GM15510 (cell line): Measurements from ENCODE around the gene NUDCD3.

ENCODE experiments used
- POLR2A ChIP-seq: IDR thresholded peaks from 3 replicates; pipeline ENCODE4 v1.6.1; 2011; ENCODE audit warnings: borderline replicate concordance; ENCODE audit not compliant: insufficient read length; ENCODE audit errors: extremely low read depth

NUDCD3 gene

DNA sequence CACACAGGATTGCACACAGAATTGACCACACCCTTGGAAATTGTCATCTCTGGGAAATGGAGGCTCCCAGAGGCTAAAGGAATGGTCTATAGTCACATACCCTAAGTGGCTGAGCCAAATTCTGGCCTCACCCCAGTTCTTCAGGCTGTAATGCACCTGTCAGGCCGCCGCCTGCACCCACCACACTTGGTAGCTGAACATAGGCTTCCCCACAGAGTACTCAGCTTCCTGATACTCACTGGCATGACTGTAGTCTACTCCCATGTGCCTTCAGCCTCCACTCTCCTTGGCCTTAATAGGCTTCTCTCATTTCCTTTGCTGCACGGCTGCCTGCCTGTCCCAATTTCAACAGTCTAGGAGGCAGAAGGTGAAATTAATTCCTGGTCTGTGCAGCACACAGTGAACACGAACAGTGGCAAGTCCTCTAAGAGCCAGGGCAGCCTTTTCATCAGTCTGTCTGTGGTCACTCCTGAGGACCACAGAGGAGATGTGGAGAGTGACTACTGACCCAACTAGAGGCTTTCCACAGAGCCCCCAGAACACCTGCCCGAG is 42.5 kb downstream of the NUDCD3 start:
- no peak for TF ChIP-seq POLR2A

DNA sequence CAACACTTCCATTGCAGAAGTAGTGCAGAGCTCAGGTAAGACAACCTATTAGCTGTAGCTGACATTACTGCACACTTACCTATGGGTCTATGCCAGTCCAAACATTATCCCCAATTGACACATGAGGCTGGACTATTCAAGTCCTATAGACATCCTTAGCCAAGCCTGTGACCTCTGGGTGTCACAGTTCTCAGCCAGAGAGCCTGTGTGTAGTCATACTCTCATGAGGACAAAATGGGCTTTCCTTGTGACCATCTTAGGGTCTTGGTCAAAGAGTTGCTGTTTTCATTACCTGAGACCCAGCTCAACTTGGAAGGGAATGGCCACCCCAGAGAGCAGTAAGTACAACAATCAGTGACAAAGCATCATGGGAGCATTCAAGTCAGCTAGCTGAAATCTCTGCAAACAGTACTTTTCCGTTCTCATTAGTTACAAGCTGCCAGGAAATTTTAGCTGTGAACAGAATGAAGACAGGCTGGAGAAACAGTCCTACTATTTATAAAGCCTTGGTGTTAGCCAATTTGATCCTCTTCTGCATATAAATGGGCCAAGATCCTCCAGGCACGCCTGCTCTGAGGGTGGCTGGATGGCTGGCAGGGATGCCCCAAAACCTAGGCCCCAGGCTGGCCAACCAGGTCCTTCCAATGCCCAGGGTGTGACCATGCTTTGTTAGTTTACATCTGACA is 44.3 kb downstream of the NUDCD3 start:
- TF ChIP-seq POLR2A = no peak

- TF ChIP-seq POLR2A = no peak
Observed at GRCh38 chr7:44441079-44441478, 49.4 kb downstream of the NUDCD3 start.

GRCh38 chr7:44440577-44441078 is 49.8 kb downstream of the NUDCD3 start:
- TF ChIP-seq POLR2A = no peak

GRCh38 chr7:44439926-44440325 is 50.5 kb downstream of the NUDCD3 start:
- TF ChIP-seq POLR2A = no peak

DNA sequence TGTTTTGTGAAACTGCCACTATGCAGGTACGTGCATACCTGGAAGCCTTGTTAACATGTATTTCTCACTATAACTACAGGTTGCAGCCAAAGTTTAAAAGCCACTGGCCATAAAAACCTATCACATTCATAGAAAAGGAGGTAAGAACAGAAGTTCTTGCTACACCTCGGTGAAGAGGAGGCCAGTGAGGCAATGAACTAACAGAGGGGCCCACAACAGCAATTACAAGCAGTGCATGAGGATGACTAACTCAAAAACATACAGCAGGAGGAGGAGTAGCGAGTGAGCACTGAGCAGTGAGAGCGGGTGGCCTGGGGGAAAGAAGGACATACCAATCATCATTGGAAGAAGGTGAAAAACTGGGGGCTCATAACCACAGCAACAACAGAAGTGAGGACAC is 51.6 kb downstream of the NUDCD3 start:
- TF ChIP-seq POLR2A = no peak

DNA sequence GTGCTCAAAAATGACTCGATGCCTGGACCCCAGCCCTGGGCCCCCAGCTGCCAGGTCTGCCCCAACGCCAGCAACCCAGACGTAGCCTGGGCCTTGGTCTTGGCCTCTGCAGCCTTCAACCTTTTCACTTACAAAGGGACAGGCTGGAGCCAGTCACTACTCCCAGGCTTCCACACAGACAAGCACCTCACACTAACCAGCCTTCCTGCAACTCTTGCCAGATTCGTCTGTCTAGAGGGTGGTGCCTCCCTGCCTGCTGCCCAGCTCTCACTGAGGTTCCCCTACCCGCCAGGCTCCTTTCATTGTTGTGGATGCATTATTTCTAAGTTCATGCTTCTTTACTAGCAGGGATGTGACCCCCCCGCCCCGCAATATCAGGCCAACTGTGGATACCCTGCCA is 56.3 kb downstream of the NUDCD3 start:
- TF ChIP-seq POLR2A = no peak

- no peak for TF ChIP-seq POLR2A
Observed at GRCh38 chr7:44433255-44434022, 57.0 kb downstream of the NUDCD3 start.

DNA sequence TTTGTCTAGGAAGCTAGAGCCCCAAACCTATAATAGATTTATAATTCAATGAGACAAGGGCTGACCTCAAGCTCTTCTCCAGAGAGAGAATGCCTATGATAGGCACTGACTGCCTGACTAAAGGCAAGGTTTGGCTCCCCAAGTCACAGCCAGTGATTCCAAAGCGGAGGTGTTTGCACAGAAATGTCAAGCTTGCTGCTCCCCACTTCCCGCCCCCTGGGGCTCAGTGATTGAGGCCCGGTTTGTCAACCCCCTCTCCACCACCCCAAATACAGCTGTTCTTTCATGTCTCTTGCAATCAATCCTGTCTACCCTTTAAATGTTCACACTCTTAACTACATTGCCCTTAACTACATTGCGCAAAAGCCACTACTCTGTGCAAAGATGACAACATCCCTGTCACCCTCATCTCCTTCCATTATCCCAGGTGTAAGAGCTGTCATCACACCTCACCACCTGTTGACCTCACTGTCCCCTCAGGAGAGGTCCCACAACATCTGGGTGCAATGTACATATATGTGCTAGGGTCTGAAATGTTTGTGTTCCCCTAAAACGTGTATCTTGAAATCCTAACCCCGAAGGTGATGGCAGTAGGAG is 58.0 kb downstream of the NUDCD3 start:
- no peak for TF ChIP-seq POLR2A

GRCh38 chr7:44431091-44431608 is 59.3 kb downstream of the NUDCD3 start:
- no peak for TF ChIP-seq POLR2A

- TF ChIP-seq POLR2A = no peak
Observed at GRCh38 chr7:44430054-44430453, 60.4 kb downstream of the NUDCD3 start.

DNA sequence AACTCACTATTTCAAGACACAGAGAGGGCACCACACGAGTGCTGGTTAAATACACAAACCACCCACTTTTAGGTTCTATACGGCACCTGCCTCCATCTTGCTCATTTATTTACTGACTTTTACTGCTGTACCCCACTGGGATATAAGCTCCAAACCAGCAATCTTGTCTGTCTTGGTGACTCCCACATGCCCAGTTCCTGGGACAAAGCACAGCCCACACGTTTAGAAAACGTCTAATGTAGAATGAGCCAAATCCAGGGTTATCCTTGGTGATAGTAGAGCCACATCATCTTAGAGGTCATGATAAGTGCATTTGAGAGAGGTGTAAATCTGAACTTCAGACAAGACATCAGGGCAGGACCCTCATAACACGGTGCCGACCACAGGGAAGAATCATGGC is 73.5 kb downstream of the NUDCD3 start:
- no peak for TF ChIP-seq POLR2A

DNA sequence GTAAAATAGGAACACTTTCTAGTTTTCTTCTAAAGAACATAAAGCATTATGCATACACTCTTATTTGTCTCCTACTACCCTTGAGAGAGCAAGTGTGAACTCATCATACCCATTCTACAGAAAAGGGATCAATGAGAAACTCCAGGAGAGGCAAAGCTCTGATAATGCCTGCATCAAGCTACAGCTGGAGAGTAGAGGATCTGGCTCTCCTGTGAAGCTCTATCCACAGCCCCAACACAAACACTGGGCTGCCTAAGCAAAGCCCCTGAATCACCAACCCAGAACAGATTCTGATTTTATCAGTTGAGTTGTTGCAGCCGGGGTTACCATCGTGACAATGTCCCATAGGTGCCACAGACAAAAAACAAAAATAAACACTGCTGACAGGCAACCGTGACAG is 74.9 kb downstream of the NUDCD3 start:
- TF ChIP-seq POLR2A = no peak

DNA sequence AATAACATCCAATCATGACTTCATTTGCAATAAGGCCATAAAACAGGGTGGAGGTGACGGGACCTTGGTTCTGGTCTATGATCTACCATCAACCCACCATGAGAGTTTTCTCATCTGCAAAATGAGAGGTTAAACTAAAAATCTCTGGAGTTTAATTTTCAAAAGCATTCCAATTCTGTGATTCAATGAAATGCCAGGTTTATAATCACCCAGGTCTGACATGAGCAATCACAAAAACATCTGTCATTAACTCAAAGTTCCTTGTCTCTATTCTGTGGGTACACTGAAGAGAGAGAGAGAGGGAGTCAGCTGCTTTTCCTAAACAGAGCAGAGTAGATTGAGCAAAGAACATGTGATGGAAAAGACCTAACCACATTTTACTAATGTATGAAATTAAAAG is 75.4 kb downstream of the NUDCD3 start:
- no peak for TF ChIP-seq POLR2A

DNA sequence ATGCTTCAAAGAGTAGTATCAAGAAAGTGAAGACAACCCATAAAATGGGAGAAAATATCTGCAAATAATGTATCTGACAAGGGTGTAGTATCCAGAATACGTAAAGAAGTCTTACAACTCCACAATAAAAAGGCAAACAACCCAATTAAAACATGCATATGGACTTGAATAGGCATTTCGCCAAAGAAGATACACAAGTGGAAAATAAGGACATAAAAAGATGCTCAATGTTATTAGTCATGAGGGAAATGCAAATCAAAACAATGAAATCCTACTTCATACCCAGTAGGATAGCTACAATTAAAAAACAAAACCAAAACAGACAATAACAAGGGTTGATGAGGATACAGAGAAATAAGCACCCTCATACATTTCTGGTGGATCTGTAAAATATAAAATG is 79.2 kb downstream of the NUDCD3 start:
- no peak for TF ChIP-seq POLR2A
